Measurements from ENCODE around the gene PDCD4.
A peak's percentile ranks its signal among the peaks of the same experiment; 100 is the strongest.
"Not testable (repeated sequence)": the region's sequence is repeated elsewhere in the genome, so short reads cannot be mapped to it uniquely, and the experiment has no call there.

The PDCD4 gene

DNA sequence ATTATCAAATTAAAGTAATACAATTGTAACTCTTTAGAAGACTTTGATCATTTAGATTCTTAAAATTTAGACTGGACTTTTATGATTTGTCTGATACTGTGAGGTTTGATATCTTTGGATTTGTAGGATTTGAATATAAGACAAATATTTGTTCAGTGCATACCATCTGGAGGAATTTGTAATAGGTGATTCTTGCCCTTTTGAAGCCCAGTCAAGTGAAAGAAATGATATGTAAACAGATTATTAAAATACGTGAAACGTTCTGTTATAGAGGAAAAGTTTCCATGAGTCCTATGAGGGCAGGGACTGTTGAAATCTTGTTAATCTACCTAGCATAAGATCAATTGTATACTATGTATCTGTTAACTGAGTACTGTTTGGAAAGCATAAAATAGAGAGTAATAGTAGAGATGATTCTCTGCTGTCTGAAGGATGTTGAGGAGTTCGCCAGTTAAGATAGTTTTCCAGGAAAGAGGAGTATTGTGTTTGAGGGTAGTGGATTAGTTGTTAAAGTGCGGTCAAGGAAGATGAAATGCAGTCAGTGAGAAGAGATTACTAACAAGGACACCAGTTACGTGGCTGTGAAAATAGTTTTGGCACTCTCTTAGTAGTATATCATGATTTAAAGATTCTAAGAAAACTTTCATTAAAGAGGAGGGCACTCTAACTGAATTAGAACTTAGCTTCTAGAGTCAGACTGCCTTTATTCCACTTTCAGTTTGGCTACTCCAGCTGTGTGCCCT lies 14.4 kb downstream of the PDCD4 start:
- no peak for DNase-seq

GRCh38 chr10:110887560-110887959 lies 15.8 kb downstream of the PDCD4 start:
- no peak for DNase-seq

- no peak for DNase-seq
Observed at GRCh38 chr10:110892602-110893288, 21.0 kb downstream of the PDCD4 start.

DNA sequence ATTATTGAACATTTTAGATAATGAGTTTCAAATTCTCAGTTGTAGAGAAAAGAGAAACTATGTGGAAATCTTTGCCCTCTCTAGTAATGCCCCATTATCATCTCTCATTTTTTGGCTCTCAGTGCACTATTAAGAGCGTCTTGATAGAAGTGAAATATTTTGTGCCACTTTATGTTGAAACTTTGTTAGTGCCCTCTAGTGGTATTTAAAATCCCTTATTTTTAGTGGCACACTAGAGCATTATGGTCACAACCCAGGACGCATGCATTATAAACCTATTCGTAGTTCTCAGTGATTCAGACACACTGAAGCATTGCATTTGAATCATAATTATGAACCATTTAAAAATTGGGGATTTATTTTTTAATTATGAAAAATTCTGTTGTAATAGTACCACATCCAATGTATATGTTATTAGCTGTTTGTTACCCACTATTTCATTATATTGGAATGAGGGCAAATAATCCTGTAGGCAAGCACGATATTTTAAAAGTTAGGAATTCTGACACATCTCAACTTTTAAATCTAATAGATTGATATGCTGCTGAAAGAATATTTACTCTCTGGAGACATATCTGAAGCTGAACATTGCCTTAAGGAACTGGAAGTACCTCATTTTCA lies 21.9 kb downstream of the PDCD4 start:
- peak; percentile 77 for DNase-seq

GRCh38 chr10:110897184-110897583 lies 25.5 kb downstream of the PDCD4 start:
- DNase-seq: no peak

GRCh38 chr10:110898391-110898790 lies 26.7 kb downstream of the PDCD4 start:
- DNase-seq: no peak

- DNase-seq: no peak
Observed at GRCh38 chr10:110900983-110901382, 29.3 kb downstream of the PDCD4 start.

- no peak for DNase-seq
Observed at GRCh38 chr10:110901954-110902819, 30.5 kb downstream of the PDCD4 start.

- DNase-seq: no peak
Observed at GRCh38 chr10:110903280-110904278, 31.9 kb downstream of the PDCD4 start.

DNA sequence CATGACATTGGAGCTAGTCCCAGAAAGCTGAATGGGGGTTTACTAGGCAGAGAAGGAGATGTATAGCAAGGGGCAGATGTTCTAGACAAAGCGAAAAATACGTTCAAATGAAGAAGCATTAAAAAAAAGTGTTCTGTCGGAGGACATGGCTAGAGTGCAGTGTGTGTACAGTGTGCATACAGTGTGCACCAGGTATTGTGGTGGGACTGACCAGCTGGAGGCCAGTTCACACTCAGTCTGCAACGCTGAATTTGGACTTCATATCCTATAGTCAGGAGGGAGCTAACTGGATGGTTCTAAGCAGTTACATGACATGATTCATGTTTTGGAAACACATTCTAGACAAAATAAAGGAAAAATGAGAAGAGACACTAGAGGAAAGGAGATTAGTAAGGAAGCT lies 38.4 kb downstream of the PDCD4 start:
- no peak for DNase-seq

DNA sequence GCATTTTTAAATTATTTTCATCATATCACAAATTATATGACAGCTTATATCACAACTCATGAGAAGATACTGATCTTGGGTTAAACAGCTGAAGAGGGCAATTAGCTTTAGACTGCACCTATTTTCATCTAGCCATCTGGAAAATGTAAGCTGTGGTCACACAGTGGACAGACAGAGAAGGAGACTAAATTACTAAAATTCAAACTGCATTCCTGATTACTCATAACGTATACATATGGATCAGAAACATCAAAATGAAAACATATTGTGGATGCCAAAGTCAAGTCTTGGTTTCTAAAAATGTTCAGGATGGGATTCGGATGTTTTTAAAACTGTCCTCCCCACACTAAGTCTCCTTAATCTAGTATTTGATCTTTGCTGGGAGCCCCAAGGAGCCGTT lies 40.6 kb downstream of the PDCD4 start:
- no peak for DNase-seq

DNA sequence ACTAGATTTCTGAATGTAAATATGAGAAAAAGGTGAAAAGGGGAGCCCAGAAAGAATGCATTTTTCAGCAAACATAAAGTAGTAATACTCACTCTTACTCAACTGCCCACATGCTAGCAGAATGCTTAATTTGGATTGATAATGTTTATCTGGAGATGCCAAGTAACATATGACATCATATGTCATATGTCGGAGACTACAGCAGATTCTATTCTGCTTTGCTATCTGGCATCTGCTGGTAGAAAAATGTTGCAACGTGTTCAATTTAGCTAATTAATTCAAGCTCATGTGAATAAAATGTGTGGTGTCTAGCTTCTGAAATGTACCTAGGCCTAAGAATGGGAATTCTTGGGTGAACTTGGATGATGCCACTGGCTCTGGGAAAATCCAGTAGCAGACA lies 42.7 kb downstream of the PDCD4 start:
- DNase-seq: no peak

DNA sequence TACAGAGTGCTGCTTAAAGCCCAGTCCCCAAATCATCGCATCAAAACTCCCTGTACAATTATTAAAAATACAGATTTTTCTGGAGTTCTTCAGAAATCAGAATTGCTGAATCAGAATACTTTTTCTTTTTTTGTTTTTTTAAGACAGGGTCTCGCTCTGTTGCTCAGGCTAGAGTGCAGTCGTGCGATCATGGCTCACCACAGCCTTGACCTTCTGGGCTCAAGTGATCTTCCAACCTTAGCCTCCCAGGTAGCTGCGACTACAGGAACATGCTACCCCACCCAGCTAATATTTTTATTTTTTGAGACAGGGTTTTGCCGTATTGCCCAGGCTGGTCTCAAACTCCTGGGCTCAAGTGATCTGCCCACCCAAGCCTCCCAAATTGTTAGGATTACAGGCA lies 43.3 kb downstream of the PDCD4 start:
- no peak for DNase-seq

DNA sequence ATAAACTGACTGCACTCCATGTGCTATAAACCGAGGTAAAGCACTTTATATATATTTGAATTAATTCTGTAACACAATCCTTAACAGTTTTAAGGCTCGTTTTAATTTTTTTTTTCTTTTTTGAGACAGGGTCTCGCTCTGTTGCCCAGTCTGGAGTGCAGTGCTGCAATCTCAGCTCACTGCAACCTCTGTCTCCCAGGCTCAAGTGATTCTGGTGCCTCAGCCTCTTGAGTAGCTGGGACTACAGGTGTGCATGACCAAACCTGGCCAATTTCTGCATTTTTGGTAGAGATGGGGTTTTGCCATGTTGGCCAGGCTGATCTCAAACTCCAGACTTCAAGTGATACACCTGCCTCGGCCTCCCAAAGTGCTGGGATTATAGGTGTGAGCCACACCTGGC lies 43.9 kb downstream of the PDCD4 start:
- DNase-seq: not testable (repeated sequence)

GRCh38 chr10:110916554-110917346 lies 45.0 kb downstream of the PDCD4 start:
- DNase-seq: no peak

- no peak for DNase-seq
Observed at GRCh38 chr10:110918269-110918642, 46.5 kb downstream of the PDCD4 start.

DNA sequence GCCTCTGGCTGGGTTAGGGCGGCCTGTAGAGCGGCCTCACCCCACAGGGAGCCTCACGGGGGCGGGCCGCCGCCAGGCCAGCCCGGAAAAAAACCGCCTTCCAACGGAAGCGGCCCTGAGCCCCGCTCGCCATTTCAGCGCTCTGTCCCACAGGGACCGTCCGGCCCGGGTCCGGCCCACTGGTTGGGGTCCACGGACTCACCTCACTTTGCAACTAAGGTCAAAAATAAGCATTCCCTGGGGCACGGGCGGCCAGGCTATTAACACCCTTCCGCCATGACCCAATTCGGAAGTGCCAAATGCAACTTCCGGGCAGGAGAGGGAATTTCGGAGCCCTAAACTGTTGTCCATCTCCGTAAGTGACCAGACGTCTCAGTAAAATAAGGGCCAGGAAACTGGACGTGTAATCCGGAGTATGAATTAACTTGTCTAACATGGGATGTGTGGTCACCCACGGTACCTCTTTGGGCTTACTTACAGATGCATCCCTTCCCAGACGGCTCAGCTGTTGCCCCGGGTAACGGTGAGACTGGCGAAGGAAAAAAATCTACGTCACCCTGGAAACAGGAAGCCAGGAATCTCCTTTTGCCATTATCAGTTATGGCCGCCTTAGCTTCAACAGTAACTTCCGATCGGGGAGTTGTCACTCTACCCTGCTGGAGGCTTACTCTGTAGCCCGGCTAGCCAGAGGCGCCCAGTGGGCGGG lies 47.1 kb downstream of the PDCD4 start, which contains the start of gene BBIP1:
TSS of gene BBIP1 (minus strand) at position 538 of the 706 bp plus-strand sequence. CDS start 1,023 bp downstream, outside the sequence.
- peak; percentile 99 for DNase-seq

- DNase-seq: no peak
Observed at GRCh38 chr10:110919349-110919931, 47.7 kb downstream of the PDCD4 start, which contains the start of gene SHOC2. SHOC2 (plus strand) TSS chr10:110919604; CDS start chr10:110964359, 44,755 bp downstream.
